GM19238 (cell line): ENCODE results near the gene ME1.
"Not testable (repeated sequence)": the region's sequence is repeated elsewhere in the genome, so short reads cannot be mapped to it uniquely, and the experiment has no call there.

Experiments
- DNase-seq: peaks from one replicate; pipeline ENCODE4 v3.0.0; 2011; ENCODE audit warnings: low spot score; ENCODE audit not compliant: insufficient read length

Gene ME1

GRCh38 chr6:83432636-83433035 is 1.8 kb upstream of the ME1 start:
- DNase-seq, result no peak

GRCh38 chr6:83431545-83432155 is 799 bp upstream of the ME1 start:
- DNase-seq, result no peak

- no peak for DNase-seq
Observed at GRCh38 chr6:83429857-83430610, 817 bp downstream of the ME1 start.

GRCh38 chr6:83429269-83429668 is 1.6 kb downstream of the ME1 start:
- DNase-seq, result no peak

GRCh38 chr6:83424392-83425018 is 6.3 kb downstream of the ME1 start:
- DNase-seq, result no peak

GRCh38 chr6:83417880-83418663 is 12.8 kb downstream of the ME1 start:
- no peak for DNase-seq

GRCh38 chr6:83413068-83413467 is 17.8 kb downstream of the ME1 start:
- DNase-seq, result no peak

- no peak for DNase-seq
Observed at GRCh38 chr6:83411731-83412130, 19.1 kb downstream of the ME1 start.

- no peak for DNase-seq
Observed at GRCh38 chr6:83403191-83403590, 27.7 kb downstream of the ME1 start.

- no peak for DNase-seq
Observed at GRCh38 chr6:83389606-83390005, 41.2 kb downstream of the ME1 start.

GRCh38 chr6:83385473-83385872 is 45.4 kb downstream of the ME1 start:
- no peak for DNase-seq

- DNase-seq, result no peak
Observed at GRCh38 chr6:83384751-83385150, 46.1 kb downstream of the ME1 start.

GRCh38 chr6:83381949-83382348 is 48.9 kb downstream of the ME1 start:
- no peak for DNase-seq

- no peak for DNase-seq
Observed at GRCh38 chr6:83378621-83379388, 52.0 kb downstream of the ME1 start.

GRCh38 chr6:83371423-83371822 is 59.4 kb downstream of the ME1 start:
- DNase-seq, result no peak

- DNase-seq, result no peak
Observed at GRCh38 chr6:83370567-83370966, 60.3 kb downstream of the ME1 start.

GRCh38 chr6:83369692-83370091 is 61.2 kb downstream of the ME1 start:
- no peak for DNase-seq

- no peak for DNase-seq
Observed at GRCh38 chr6:83368577-83368976, 62.3 kb downstream of the ME1 start.

GRCh38 chr6:83367104-83367503 is 63.7 kb downstream of the ME1 start:
- DNase-seq, result no peak

- no peak for DNase-seq
Observed at GRCh38 chr6:83365931-83366330, 64.9 kb downstream of the ME1 start.

- not testable (repeated sequence) for DNase-seq
Observed at GRCh38 chr6:83362349-83362748, 68.5 kb downstream of the ME1 start.
